B cell (primary cell): Measurements from ENCODE around the gene CES3. TPM values are rescaled to one million over a fixed set of nuclear protein-coding genes. Genes with fewer than 3 reads are reported as not detected.
A peak's percentile ranks its signal among the peaks of the same experiment; 100 is the strongest.

Experiments
- ATAC-seq: fragments of 200-7000 bp; cut with Tn5 transposase; one replicate; pipeline ENCODE4 v1.10.0; 2021; ENCODE audit warnings: low read depth, mild to moderate bottlenecking, moderate number of reproducible peaks, moderate library complexity
- CTCF ChIA-PET: fragments of 350-600 bp; sonication (Branson Sonifier 250); formaldehyde crosslinking; loops from one replicate; lab custom pipeline; 2021; ENCODE audit warnings: antibody characterized with exemption, inconsistent platforms; lab: Charles Lee
- POLR2A ChIA-PET: fragments of 350-600 bp; sonication (Branson Sonifier 250); formaldehyde crosslinking; loops from one replicate; lab custom pipeline; 2021; ENCODE audit warnings: antibody characterized with exemption; lab: Charles Lee
- DNase-seq: peaks from one replicate; pipeline ENCODE4 v3.0.0; 2013
- H2AFZ ChIP-seq: 2 replicates; pipeline ENCODE4 v1.6.1; 2012; ENCODE audit warnings: mild to moderate bottlenecking, low read depth, low read length; ENCODE audit not compliant: insufficient read depth, poor library complexity, severe bottlenecking
- H3K27ac ChIP-seq, 2 donors: 1 replicate in 1 of 2; 2 replicates in 1 of 2; pipeline ENCODE4 v1.5.1; 2012 to 2013; ENCODE audit warnings: low read length in 2 of 2, mild to moderate bottlenecking in 2 of 2, moderate library complexity in 1 of 2
- H3K27me3 ChIP-seq, 4 experiments: fragments of 200-600 bp in 1 of 4; sonication (generic) in 1 of 4; replicated peaks in 1 of 4; 1 replicate in 2 of 4; 2 replicates in 2 of 4; pipeline versions ENCODE4 v1.6.1 to v1.7.0; 2013 to 2016; ENCODE audit warnings: low read length in 3 of 4, mild to moderate bottlenecking in 2 of 4, mixed read lengths in 1 of 4, moderate library complexity in 1 of 4; ENCODE audit not compliant: insufficient read depth in 4 of 4, control insufficient read depth in 3 of 4; ENCODE audit errors: control extremely low read depth in 1 of 4
- H3K36me3 ChIP-seq, 2 experiments: replicated peaks in 1 of 2; 1 replicate in 1 of 2; 2 replicates in 1 of 2; pipeline versions ENCODE4 v1.6.1 to v1.7.1; 2013; ENCODE audit warnings: low read length in 1 of 2; ENCODE audit not compliant: insufficient read depth in 2 of 2, control insufficient read depth in 1 of 2; ENCODE audit errors: control extremely low read depth in 1 of 2, extremely low read depth in 1 of 2
- H3K4me1 ChIP-seq, 2 donors: fragments of 200-600 bp in 1 of 2; sonication (generic) in 1 of 2; 1 replicate in 1 of 2; 2 replicates in 1 of 2; pipeline versions ENCODE4 v1.5.1 to v1.6.1; 2013 to 2017; ENCODE audit warnings: low read length in 2 of 2; ENCODE audit not compliant: control insufficient read depth in 2 of 2, insufficient read depth in 2 of 2
- H3K4me2 ChIP-seq: replicated peaks from 2 replicates; pipeline ENCODE3; 2012; ENCODE audit warnings: mild to moderate bottlenecking, low read depth, low read length; ENCODE audit not compliant: poor library complexity, severe bottlenecking
- H3K4me3 ChIP-seq, 5 experiments: fragments of 200-600 bp in 1 of 5; sonication (generic) in 1 of 5; 1 replicate in 3 of 5; 2 replicates in 2 of 5; pipeline versions ENCODE4 v1.5.1 to v1.7.0; 2011 to 2016; ENCODE audit warnings: low read length in 4 of 5, mild to moderate bottlenecking in 4 of 5, low read depth in 2 of 5, control low read depth in 1 of 5, moderate library complexity in 1 of 5; ENCODE audit not compliant: insufficient read depth in 1 of 5; ENCODE audit errors: control extremely low read depth in 1 of 5, extremely low read depth in 1 of 5
- H3K79me2 ChIP-seq: fragments of 200-600 bp; sonication (generic); one replicate; pipeline ENCODE4 v1.6.0; 2016; ENCODE audit warnings: low read length; ENCODE audit not compliant: control insufficient read depth, insufficient read depth
- H3K9ac ChIP-seq: fragments of 200-600 bp; sonication (generic); 2 replicates; pipeline ENCODE4 v1.6.1; 2017; ENCODE audit warnings: mild to moderate bottlenecking, low read length, moderate library complexity
- H3K9me3 ChIP-seq, 3 donors: one replicate each; pipeline versions ENCODE4 v1.6.1 to v1.7.1; 2013; ENCODE audit warnings: low read length in 2 of 3; ENCODE audit not compliant: control insufficient read depth in 2 of 3, insufficient read depth in 1 of 3; ENCODE audit errors: control extremely low read depth in 1 of 3
- H4K20me1 ChIP-seq: 2 replicates; pipeline ENCODE4 v1.6.0; 2012; ENCODE audit warnings: mild to moderate bottlenecking, low read length; ENCODE audit not compliant: insufficient read depth, control insufficient read depth, poor library complexity, severe bottlenecking
- H3K27ac Mint-ChIP-seq: one replicate; pipeline ENCODE4 v1.8.0; 2021; ENCODE audit warnings: mixed read lengths
- H3K27me3 Mint-ChIP-seq: one replicate; pipeline ENCODE4 v1.8.0; 2021; ENCODE audit warnings: mixed read lengths
- H3K4me1 Mint-ChIP-seq: one replicate; pipeline ENCODE4 v1.8.0; 2021; ENCODE audit warnings: mixed read lengths
- H3K4me3 Mint-ChIP-seq: one replicate; pipeline ENCODE4 v1.8.0; 2021; ENCODE audit warnings: mixed read lengths
- H3K9me3 Mint-ChIP-seq: one replicate; pipeline ENCODE4 v1.8.0; 2022; ENCODE audit warnings: mixed read lengths; ENCODE audit not compliant: insufficient read depth
- EZH2 ChIP-seq: IDR thresholded peaks from 2 replicates; pipeline ENCODE4 v1.6.1; 2012; ENCODE audit warnings: borderline replicate concordance, low read depth, mild to moderate bottlenecking, moderate library complexity, low read length; ENCODE audit not compliant: insufficient read depth, poor library complexity, severe bottlenecking
- WGBS: methylation state at CpG from one replicate; pipeline ENCODE4 v1.1.5; 2013; ENCODE audit warnings: missing lambda C conversion rate; ENCODE audit not compliant: insufficient coverage; 5-methylcytosine and 5-hydroxymethylcytosine counted together
- intact Hi-C: fragments of 100-400 bp; cut with micrococcal nuclease; formaldehyde crosslinking; loops from one replicate; pipeline ENCODE4 v1.10.0; 2022
- polyA plus RNA-seq: library from polyadenylated mRNA; depleted of rRNA; stranded (reverse); fragments of >200 nt; gene quantifications from 2 replicates; pipeline ENCODE4 v1.2.3, GENCODE V29; 2012
- total RNA-seq, 2 donors: library from RNA; stranded (reverse); fragments of 120-200 nt in 1 of 2; gene quantifications; 1 replicate in 1 of 2; 2 replicates in 1 of 2; pipeline versions ENCODE4 v1.2.3 to v1.2.4, GENCODE V29; 2013 to 2022
- TF ChIP-seq, protein P1 (sequence below): fragments of 200-600 bp; IDR thresholded peaks from one replicate; pipeline ENCODE4 v1.8.0; 2022; ENCODE audit warnings: antibody characterized with exemption, mild to moderate bottlenecking

The CES3 gene
- total and polyA plus RNA-seq, 2 donors (not counting 1 experiment from before 2014, with no cell fraction given): 0.25 to 0.42 TPM

DNA sequence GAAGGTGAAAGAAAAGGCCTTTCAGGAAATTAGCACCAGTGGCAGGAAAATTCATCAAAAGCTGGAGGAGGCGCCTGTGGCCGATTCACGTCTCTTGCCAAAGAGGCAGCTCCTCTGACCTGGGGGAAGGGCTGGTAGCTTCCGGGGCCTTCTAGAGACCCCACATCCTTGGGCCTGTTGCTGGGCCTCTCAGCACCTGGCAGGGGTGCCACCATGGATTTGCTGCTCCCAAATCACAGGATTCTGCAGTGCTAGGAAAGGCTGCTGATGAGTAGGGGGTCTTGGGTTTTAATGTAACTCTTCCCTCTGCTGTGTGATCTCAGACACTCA, 56.3 kb downstream of the CES3 start:
- TF ChIP-seq EZH2: no peak
- TF ChIP-seq, protein P1, sequence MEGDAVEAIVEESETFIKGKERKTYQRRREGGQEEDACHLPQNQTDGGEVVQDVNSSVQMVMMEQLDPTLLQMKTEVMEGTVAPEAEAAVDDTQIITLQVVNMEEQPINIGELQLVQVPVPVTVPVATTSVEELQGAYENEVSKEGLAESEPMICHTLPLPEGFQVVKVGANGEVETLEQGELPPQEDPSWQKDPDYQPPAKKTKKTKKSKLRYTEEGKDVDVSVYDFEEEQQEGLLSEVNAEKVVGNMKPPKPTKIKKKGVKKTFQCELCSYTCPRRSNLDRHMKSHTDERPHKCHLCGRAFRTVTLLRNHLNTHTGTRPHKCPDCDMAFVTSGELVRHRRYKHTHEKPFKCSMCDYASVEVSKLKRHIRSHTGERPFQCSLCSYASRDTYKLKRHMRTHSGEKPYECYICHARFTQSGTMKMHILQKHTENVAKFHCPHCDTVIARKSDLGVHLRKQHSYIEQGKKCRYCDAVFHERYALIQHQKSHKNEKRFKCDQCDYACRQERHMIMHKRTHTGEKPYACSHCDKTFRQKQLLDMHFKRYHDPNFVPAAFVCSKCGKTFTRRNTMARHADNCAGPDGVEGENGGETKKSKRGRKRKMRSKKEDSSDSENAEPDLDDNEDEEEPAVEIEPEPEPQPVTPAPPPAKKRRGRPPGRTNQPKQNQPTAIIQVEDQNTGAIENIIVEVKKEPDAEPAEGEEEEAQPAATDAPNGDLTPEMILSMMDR: no peak
- Mint-ChIP-seq H3K4me1 (peaks cover 2% of the 10 kb centered on the region), H3K27ac (no peak overlapping the region), H3K9me3 (no peaks in the 10 kb centered on the region), H3K4me3 (no peak overlapping the region), H3K27me3 (peaks cover 6% of the 10 kb centered on the region)
- ATAC-seq: no peak
- intact Hi-C loops: loop anchor here (2.0 kb wide), 1 partner anchor 83 kb away; no protein-coding TSS in a partner anchor
- Histone ChIP-seq H3K9ac (no peak overlapping the region), H3K4me3 (no peak overlapping the region), H3K9me3 (no peaks in the 10 kb centered on the region), H3K27ac (no peak overlapping the region), H3K27me3 (peaks cover 0 to 16% (median 7%) of the 10 kb centered on the region in 4 experiments), H3K79me2 (no peaks in the 10 kb centered on the region), H3K36me3 (no peaks in the 10 kb centered on the region), H3K4me2 (no peak overlapping the region), H3K4me1 (peaks cover 12 to 13% of the 10 kb centered on the region in 2 donors), H2AFZ (no peak overlapping the region), H4K20me1 (no peaks in the 10 kb centered on the region)
- CTCF ChIA-PET: interaction anchor here (0.9 to 2.9 kb wide), 15 partner anchors 10 to 168 kb away, joined by 3 to 27 read pairs (median 5); partner anchors contain the start of genes B3GNT9, FBXL8 and TRADD
- DNase-seq: no peak
- 98% methylated on average over 4 of the region's 4 CpGs for WGBS
- POLR2A ChIA-PET: no interaction called here

DNA sequence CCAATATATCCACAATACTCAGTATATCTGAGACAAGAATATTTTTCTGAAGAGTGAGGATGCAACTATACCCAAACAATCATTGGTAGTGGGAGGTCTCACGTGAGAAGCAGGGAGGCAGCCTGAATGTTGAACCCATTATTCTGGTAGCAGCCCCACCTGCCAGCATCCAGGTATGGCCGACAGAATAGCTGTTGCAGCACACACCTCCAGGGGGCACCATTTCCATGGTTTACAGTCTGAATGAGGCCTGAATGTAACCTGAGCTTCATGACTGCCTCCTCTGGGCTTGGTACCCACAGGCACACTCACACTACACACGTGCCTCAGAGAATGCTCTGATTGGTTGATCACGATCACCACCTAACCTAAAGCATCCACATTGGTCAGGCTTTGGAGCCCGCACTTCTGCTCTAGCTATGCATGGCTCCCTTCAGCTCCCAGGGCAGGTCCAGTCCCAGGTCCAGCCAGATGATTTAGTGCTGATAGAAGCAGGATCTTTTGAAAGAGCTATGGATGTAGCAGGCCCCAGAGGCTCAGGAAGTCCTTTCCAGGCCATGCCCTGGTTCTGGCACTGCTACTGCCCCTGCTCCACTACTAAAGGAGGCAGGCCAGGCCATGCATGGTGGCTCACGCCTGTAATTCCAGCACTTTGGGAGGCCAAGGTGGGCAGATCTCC, 56.9 kb downstream of the CES3 start:
- WGBS: 34% methylated on average over 6 of the region's 6 CpGs
- TF ChIP-seq, protein P1: peak; percentile 53
- TF ChIP-seq EZH2: no peak
- ATAC-seq (peak; percentile 74), DNase-seq (peak; percentile 80)
- Histone ChIP-seq H4K20me1 (no peaks in the 10 kb centered on the region), H3K79me2 (no peaks in the 10 kb centered on the region), H3K4me2 (no peak overlapping the region), H3K36me3 (no peaks in the 10 kb centered on the region), H3K27ac (no peak overlapping the region), H3K9ac (no peak overlapping the region), H3K27me3 (peaks cover 0 to 15% (median 7%) of the 10 kb centered on the region in 4 experiments), H2AFZ (peak overlapping the region; percentile 2), H3K4me1 (peaks cover 12 to 13% of the 10 kb centered on the region in 2 donors), H3K9me3 (no peaks in the 10 kb centered on the region), H3K4me3 (no peak overlapping the region)
- Mint-ChIP-seq H3K27me3 (peaks cover 5% of the 10 kb centered on the region), H3K4me1 (peaks cover 2% of the 10 kb centered on the region), H3K27ac (no peak overlapping the region), H3K9me3 (no peaks in the 10 kb centered on the region), H3K4me3 (no peak overlapping the region)
- ChIA-PET POLR2A (interaction anchor here (0.6 kb wide), 1 partner anchor 9 kb away, joined by 4 read pairs; no protein-coding TSS in a partner anchor), CTCF (interaction anchor here (0.6 to 2.9 kb wide), 19 partner anchors 10 to 321 kb away, joined by 3 to 27 read pairs (median 4); partner anchors contain the start of genes B3GNT9, FBXL8 and TRADD)
- intact Hi-C loops: loop anchor here (1.0 to 2.0 kb wide), 2 partner anchors 83 to 137 kb away; no protein-coding TSS in a partner anchor
